ENCODE measurements around the gene GLIS1. TPM values are rescaled to one million over a fixed set of nuclear protein-coding genes. Genes with fewer than 3 reads are reported as not detected.

Gene GLIS1
- total and polyA plus RNA-seq, 12 donors, result 0.06 to 0.10 (median 0.09) TPM; not detected in 7

DNA sequence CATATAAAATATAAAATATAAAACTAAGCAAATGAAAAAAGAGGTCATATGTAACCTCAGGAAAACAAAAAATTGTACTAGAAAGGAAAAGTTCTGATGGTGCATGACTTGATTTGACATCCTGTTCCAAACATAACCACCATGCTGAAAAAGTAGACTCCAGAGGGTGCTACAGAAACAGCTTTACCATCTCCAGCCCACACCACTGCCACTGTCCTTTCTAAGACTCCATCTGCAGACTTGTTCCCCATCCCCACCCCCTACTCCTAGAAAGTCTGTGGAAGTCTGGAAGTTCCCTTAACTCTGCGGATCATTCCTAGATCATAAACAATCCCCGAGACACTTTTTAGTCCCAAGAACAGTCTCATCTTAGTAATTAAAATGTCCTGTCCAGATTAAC lies 20.5 kb downstream of the GLIS1 start:
- no peaks in the 10 kb centered on the region for H3K4me1 ChIP-seq
- H3K27ac ChIP-seq, result no peak overlapping the region
- TF ChIP-seq, protein P1, sequence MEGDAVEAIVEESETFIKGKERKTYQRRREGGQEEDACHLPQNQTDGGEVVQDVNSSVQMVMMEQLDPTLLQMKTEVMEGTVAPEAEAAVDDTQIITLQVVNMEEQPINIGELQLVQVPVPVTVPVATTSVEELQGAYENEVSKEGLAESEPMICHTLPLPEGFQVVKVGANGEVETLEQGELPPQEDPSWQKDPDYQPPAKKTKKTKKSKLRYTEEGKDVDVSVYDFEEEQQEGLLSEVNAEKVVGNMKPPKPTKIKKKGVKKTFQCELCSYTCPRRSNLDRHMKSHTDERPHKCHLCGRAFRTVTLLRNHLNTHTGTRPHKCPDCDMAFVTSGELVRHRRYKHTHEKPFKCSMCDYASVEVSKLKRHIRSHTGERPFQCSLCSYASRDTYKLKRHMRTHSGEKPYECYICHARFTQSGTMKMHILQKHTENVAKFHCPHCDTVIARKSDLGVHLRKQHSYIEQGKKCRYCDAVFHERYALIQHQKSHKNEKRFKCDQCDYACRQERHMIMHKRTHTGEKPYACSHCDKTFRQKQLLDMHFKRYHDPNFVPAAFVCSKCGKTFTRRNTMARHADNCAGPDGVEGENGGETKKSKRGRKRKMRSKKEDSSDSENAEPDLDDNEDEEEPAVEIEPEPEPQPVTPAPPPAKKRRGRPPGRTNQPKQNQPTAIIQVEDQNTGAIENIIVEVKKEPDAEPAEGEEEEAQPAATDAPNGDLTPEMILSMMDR (IDR thresholded peaks at IDR 0.05), result no peak
- no peaks in the 10 kb centered on the region for H3K9me3 ChIP-seq
- intact Hi-C loops (cut with DNase I), result no loop called here
- H3K27me3 ChIP-seq, result peaks cover 0 to 42% (median 26%) of the 10 kb centered on the region in 7 donors
- no peak overlapping the region for H3K4me3 ChIP-seq
- ATAC-seq (no peak), DNase-seq (no peak)
- H3K36me3 ChIP-seq, result no peaks in the 10 kb centered on the region
- 77 to 81% methylated on average over 2 of the region's 2 CpGs for WGBS, 2 donors

DNA sequence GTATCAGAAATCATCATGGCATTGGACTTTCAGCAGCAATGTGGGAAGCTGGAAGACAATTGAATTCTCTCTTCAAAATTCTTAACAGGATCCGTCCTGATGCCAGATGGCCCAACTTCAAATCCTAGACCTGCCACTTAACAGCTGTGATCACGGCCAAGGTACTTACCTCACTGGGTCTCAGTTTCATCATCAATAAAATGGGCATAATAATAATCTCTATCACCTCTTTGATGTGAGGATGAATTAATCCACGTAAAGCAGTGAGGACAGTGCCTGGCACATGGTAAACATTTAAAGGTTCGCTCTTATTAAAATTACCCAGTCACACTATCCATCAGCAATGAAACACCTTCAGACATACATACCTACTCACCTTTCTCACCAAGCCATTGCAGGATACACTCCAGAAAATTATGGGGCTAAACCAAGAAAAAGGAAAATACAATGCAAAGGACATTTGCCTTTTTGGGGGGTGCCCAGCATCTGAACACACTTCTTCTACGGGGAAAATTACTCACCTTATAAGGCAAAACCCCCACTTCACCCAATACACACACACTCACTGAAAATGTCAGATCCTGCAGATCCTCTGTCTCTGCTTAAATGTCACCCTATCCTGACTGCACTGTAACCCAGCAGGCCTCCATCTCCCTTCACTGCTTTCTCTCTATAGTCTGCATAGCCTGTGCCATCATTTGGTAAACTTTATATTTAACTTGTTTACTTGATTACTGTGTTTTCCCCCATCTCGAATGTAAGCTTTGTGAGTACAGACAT lies 21.7 kb downstream of the GLIS1 start:
- DNase-seq (no peak), ATAC-seq (no peak)
- Histone ChIP-seq H3K4me1 (no peaks in the 10 kb centered on the region), H3K9me3 (no peaks in the 10 kb centered on the region), H3K27me3 (peaks cover 0 to 44% (median 26%) of the 10 kb centered on the region in 7 donors), H3K4me3 (no peak overlapping the region), H3K27ac (no peak overlapping the region), H3K36me3 (no peaks in the 10 kb centered on the region)
- intact Hi-C loops (cut with DNase I), result no loop called here
- WGBS, 2 donors, result 83 to 88% methylated on average over 6 of the region's 6 CpGs
- TF ChIP-seq, protein P1 (IDR thresholded peaks at IDR 0.05), result no peak

DNA sequence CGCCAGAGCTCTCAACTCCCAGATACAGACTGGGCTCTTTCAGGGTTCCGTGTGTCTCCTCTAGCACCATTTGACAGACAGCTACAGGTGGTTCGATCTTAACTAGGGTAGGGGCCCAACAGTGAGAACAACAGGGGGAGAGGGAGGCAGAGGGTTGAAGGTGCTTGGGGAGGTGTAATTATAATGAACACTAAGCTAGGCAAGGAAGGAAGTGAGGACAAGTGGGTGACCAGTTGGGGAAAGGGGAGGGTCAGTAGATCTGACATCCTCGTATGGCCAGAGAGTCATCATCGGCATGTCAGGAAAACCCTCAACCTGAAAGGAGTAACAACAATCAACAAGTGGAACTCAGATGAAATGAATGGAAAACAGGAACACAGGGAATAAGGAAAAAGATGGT lies 22.8 kb downstream of the GLIS1 start:
- H3K36me3 ChIP-seq, result no peaks in the 10 kb centered on the region
- TF ChIP-seq, protein P1 (IDR thresholded peaks at IDR 0.05), result no peak
- H3K4me1 ChIP-seq, result no peaks in the 10 kb centered on the region
- intact Hi-C loops (cut with DNase I), result no loop called here
- H3K4me3 ChIP-seq, result no peak overlapping the region
- no peak for ATAC-seq
- WGBS, 2 donors, result 66 to 70% methylated on average over 5 of the region's 5 CpGs
- H3K9me3 ChIP-seq, result no peaks in the 10 kb centered on the region
- peaks cover 0 to 44% (median 26%) of the 10 kb centered on the region in 7 donors for H3K27me3 ChIP-seq
- no peak overlapping the region for H3K27ac ChIP-seq
- DNase-seq, result no peak

DNA sequence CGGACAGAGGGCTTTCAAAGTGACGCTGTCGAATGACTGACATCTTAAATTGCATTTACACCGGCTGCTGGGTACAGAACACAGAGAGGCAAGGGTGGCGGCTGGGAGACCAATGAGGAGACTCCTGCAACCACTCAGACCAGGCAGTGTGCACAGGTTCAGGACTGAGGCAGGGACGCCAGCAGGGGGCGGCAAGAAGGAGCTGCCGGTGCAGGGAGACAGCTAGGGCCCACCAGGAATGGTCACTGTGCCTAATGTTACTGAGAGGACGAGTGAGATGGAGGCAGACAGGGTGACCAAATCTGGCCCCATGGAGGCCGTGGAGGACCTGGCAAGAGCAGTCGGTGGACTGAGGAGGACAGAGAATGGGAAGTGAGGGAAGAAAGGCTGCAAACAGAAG lies 23.5 kb downstream of the GLIS1 start:
- Histone ChIP-seq H3K27me3 (peaks cover 0 to 44% (median 26%) of the 10 kb centered on the region in 7 donors), H3K4me3 (no peak overlapping the region), H3K4me1 (no peaks in the 10 kb centered on the region), H3K9me3 (no peaks in the 10 kb centered on the region), H3K27ac (no peak overlapping the region), H3K36me3 (no peaks in the 10 kb centered on the region)
- ATAC-seq, result peak in 2 of 8 donors; percentile 29 to 41
- 33 to 41% methylated on average over 11 of the region's 11 CpGs for WGBS, 2 donors
- intact Hi-C loops (cut with DNase I), result no loop called here
- TF ChIP-seq, protein P1 (IDR thresholded peaks at IDR 0.05), result peak in 7 of 9 donors; percentile 9 to 49 (median 41)
- DNase-seq, result no peak
